Measurements from ENCODE around the gene ABAT. TPM values are rescaled to one million over a fixed set of nuclear protein-coding genes. Genes with fewer than 3 reads are reported as not detected.

The ABAT gene
- total and polyA plus RNA-seq, 7 donors = 0.55 to 1.7 (median 0.79) TPM

DNA sequence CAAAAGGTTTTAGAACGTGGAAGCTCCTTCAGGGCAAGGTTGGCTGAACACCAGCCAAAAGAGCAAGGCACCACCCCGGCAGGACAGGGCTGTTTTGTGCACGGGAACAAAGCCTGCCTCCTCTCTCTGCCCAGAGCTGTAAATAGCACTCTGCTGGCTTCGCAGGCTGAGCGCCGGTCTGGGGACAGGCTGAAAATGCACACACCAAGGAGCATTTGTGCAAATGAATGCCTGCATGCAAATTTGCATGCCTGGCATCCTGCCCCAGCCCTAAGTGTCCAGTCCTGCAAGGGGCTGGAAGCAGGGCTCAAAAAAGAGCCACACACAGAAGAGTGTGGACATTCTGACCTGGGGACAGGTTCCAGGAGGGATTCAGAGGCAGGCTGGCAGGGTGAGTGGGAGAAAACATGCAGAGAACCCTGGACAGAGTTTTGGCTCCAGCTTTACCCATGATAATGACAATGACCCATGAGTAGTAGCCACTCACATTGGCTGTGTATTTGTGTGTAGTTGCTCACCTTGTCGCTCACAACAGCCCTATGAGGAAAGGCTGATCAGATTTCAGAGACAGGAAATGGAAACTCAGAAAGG lies 11.7 kb downstream of the ABAT start:
- Histone ChIP-seq H3K27me3 (ENCODE audit: insufficient read depth in 3 of 3, low read length in 2 of 3) (no peaks in the 10 kb centered on the region), H3K4me1 (peaks cover 4% of the 10 kb centered on the region), H3K36me3 (ENCODE audit: insufficient read depth in 1 of 2, low read depth in 1 of 2) (no peaks in the 10 kb centered on the region), H3K4me3 (no peak overlapping the region), H3K27ac (no peak overlapping the region), H3K9me3 (peaks cover 18% of the 10 kb centered on the region)
- WGBS, 3 donors = 14 to 20% (median 17%) methylated on average over 7 of the region's 7 CpGs
- TF ChIP-seq, protein P1, sequence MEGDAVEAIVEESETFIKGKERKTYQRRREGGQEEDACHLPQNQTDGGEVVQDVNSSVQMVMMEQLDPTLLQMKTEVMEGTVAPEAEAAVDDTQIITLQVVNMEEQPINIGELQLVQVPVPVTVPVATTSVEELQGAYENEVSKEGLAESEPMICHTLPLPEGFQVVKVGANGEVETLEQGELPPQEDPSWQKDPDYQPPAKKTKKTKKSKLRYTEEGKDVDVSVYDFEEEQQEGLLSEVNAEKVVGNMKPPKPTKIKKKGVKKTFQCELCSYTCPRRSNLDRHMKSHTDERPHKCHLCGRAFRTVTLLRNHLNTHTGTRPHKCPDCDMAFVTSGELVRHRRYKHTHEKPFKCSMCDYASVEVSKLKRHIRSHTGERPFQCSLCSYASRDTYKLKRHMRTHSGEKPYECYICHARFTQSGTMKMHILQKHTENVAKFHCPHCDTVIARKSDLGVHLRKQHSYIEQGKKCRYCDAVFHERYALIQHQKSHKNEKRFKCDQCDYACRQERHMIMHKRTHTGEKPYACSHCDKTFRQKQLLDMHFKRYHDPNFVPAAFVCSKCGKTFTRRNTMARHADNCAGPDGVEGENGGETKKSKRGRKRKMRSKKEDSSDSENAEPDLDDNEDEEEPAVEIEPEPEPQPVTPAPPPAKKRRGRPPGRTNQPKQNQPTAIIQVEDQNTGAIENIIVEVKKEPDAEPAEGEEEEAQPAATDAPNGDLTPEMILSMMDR (IDR thresholded peaks at IDR 0.05) = no peak
- ATAC-seq (peak; percentile 25 to 60 (median 55)), DNase-seq (no peak)
- intact Hi-C loops (cut with DNase I) = no loop called here

DNA sequence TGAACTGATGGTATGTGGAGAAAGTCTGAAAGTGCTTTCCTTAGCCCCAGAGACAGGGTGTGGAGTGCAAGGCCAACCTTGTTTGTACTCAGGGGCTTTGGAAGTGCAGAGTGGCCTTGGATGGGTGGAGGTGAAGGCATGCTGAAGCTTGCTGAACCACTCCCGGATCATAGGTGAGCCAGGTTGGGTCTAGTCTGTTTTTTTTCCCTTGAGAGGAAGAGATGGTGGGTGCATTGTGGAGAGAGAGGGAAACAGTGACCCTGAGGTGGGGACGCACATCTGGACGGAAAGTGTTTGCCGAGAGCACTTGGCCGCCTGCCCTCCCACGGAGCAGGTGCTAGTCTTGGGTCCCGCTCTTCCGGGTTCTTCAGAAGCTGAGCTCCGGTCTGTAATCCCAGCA lies 12.5 kb downstream of the ABAT start:
- no peak for ATAC-seq
- Histone ChIP-seq H3K27ac (no peak overlapping the region), H3K27me3 (ENCODE audit: insufficient read depth in 3 of 3, low read length in 2 of 3) (no peaks in the 10 kb centered on the region), H3K4me3 (no peak overlapping the region), H3K36me3 (ENCODE audit: insufficient read depth in 1 of 2, low read depth in 1 of 2) (no peaks in the 10 kb centered on the region), H3K9me3 (peaks cover 18% of the 10 kb centered on the region), H3K4me1 (peaks cover 4% of the 10 kb centered on the region)
- DNase-seq = no peak
- WGBS, 3 donors = 59 to 73% (median 63%) methylated on average over 9 of the region's 9 CpGs
- intact Hi-C loops (cut with DNase I) = no loop called here
- TF ChIP-seq, protein P1 (IDR thresholded peaks at IDR 0.05) = no peak

DNA sequence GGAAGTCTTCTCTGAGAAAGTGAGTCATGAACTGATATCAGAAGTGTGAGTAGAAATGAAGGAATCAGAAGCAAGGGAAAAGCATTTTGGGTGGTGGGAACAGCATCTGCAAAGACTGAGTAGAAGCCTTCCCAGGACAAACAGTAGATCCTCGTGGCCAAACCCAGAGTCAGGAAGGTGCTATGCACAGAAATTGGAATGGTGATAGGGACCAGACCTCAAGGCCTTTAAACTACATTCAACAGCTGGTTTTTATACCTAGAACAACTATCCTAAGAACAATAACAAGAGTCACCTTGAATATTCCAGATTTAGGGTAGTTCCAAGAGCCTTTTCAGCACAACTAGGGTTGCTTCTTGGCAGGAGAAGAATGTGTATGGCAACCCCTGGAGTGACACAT lies 15.3 kb downstream of the ABAT start:
- WGBS, 3 donors = 61 to 88% (median 74%) methylated on average over 1 of the region's 1 CpG
- no peak overlapping the region for H3K4me3 ChIP-seq
- intact Hi-C loops (cut with DNase I) = no loop called here
- H3K4me1 ChIP-seq = peaks cover 4% of the 10 kb centered on the region
- no peaks in the 10 kb centered on the region for H3K27me3 ChIP-seq (ENCODE audit: insufficient read depth in 3 of 3, low read length in 2 of 3)
- peaks cover 18% of the 10 kb centered on the region for H3K9me3 ChIP-seq
- DNase-seq (no peak), ATAC-seq (no peak)
- TF ChIP-seq, protein P1 (IDR thresholded peaks at IDR 0.05) = no peak
- no peaks in the 10 kb centered on the region for H3K36me3 ChIP-seq (ENCODE audit: insufficient read depth in 1 of 2, low read depth in 1 of 2)
- H3K27ac ChIP-seq = no peak overlapping the region

DNA sequence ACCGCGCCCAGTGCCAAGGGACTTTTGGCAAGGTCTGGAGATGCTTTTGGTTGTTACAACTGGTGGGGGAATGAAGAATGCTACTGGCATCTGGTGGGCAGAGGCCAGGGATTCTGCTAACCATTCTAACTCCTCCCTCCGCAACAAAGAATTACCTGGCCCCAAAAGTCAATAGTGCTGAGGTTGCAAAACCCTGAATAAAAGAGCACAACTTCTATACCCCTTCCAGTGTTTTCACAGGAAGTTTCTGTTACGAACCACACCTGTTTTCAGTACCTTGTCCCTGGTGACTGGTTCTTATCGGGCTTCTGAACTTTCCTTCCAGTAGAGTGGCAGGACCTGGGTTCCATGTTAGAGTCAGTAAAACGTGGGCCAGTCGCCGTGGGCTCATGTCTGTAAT lies 17.3 kb downstream of the ABAT start:
- DNase-seq (no peak), ATAC-seq (no peak)
- Histone ChIP-seq H3K27ac (no peak overlapping the region), H3K4me1 (no peaks in the 10 kb centered on the region), H3K9me3 (peaks cover 18% of the 10 kb centered on the region), H3K27me3 (ENCODE audit: insufficient read depth in 3 of 3, low read length in 2 of 3) (no peaks in the 10 kb centered on the region), H3K4me3 (no peak overlapping the region), H3K36me3 (ENCODE audit: insufficient read depth in 1 of 2, low read depth in 1 of 2) (no peaks in the 10 kb centered on the region)
- intact Hi-C loops (cut with DNase I) = no loop called here
- TF ChIP-seq, protein P1 (IDR thresholded peaks at IDR 0.05) = no peak
- WGBS, 3 donors = 84 to 87% (median 85%) methylated on average over 8 of the region's 8 CpGs
